ENCODE results near the gene NEURL2.
"Not testable (repeated sequence)": the region's sequence is repeated elsewhere in the genome, so short reads cannot be mapped to it uniquely, and the experiment has no call there.

Gene NEURL2

DNA sequence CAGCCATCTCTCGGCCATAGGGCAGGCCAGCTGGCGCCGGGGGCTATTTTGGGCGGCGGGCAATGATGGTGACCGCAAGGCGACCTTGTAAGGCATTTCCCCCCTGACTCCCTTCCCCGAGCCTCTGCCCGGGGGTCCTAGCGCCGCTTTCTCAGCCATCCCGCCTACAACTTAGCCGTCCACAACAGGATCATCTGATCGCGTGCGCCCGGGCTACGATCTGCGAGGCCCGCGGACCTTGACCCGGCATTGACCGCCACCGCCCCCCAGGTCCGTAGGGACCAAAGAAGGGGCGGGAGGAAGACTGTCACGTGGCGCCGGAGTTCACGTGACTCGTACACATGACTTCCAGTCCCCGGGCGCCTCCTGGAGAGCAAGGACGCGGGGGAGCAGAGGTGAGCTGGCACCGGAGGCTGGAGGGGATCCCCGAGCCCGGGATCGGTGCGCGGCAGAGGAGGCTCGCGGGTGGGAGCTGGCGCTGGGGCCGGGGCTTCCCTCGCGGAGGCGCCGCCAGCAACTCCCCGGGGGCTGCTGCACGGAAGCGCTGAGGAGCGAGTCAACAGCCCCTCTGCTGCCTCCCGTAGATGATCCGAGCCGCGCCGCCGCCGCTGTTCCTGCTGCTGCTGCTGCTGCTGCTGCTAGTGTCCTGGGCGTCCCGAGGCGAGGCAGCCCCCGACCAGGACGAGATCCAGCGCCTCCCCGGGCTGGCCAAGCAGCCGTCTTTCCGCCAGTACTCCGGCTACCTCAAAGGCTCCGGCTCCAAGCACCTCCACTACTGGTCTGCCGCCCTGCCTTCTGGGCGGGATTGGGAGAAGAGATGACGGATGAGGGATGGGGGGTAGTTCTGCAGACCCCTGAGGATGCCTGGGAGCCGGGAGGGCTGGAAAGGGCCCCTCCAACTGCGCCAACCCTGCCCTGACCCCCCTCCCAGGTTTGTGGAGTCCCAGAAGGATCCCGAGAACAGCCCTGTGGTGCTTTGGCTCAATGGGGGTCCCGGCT lies at the start of gene NEURL2, which contains the start of gene CTSA:
NEURL2 (minus strand) TSS at position 224 of the 999 bp plus-strand sequence; CDS start at position 7, 217 bp downstream.
CTSA (plus strand) TSS at position 351 of the 999 bp plus-strand sequence; CDS start at position 585, 234 bp downstream.
- in situ Hi-C loops (cut with MboI; ENCODE audit: low sequenced_read_pairs) = no loop called here

- in situ Hi-C loops (cut with MboI; ENCODE audit: low sequenced_read_pairs) = no loop called here
Measured at GRCh38 chr20:45940469-45940868, 49.5 kb upstream of the NEURL2 start.

DNA sequence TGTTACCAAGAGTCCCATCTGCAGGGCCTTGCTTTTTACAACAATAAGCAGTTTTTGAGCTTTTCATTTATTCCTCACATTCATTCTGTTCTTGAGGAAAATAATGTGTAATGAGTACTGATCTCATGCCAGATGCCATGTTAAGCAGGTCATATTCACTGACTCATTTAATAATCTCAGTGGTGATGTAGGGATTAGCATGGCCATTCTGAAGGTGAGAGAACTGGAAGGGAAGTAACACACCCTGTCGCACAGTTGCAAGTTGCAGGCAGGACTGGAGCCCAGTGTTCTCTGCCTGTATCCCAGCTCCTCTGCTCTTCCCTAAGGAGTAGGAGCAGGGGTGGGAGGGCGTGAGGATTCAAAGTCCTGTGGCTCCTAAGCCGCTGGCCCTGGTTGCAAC lies 49.0 kb upstream of the NEURL2 start:
- in situ Hi-C loops (cut with MboI; ENCODE audit: low sequenced_read_pairs) = no loop called here

DNA sequence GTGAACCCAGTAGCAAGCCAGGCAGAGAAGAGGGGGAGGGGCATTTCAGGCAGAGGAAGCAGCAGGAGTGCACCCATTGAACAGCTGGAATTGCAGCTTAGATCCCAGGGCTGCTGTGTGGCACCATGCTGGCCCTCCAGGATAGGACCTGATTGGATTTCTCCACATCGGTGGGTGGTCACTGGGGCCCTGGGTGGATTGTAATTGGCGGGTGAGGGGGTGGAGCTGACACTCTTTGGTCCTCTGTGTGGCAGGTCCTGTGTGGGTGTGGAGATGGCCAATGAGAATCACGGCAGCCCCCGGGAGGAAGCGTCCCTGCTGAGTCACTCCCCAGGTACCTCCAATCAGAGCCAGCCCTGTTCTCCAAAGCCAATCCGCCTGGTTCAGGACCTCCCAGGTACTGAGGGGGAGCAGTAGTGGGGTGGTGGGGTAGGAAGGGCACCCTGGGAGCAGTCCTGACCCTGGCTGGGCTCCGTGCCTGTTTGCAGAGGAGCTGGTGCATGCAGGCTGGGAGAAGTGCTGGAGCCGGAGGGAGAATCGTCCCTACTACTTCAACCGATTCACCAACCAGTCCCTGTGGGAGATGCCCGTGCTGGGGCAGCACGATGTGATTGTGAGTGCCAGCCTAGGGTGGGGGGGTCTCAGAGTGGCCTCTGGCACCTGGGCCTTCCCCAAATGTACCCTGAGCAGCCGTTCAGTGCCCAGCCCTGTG lies 47.9 kb upstream of the NEURL2 start:
- in situ Hi-C loops (cut with MboI; ENCODE audit: low sequenced_read_pairs) = no loop called here

- in situ Hi-C loops (cut with MboI; ENCODE audit: low sequenced_read_pairs) = no loop called here
Measured at GRCh38 chr20:45937765-45938164, 46.8 kb upstream of the NEURL2 start.

- in situ Hi-C loops (cut with MboI; ENCODE audit: low sequenced_read_pairs) = no loop called here
Measured at GRCh38 chr20:45935416-45936046, 44.5 kb upstream of the NEURL2 start.

GRCh38 chr20:45934586-45935415 lies 43.8 kb upstream of the NEURL2 start, which contains the start of gene PCIF1:
TSS of gene PCIF1 (plus strand) at chr20:45934683. CDS start at chr20:45939000, 4,317 bp downstream.
- in situ Hi-C loops (cut with MboI; ENCODE audit: low sequenced_read_pairs) = no loop called here

DNA sequence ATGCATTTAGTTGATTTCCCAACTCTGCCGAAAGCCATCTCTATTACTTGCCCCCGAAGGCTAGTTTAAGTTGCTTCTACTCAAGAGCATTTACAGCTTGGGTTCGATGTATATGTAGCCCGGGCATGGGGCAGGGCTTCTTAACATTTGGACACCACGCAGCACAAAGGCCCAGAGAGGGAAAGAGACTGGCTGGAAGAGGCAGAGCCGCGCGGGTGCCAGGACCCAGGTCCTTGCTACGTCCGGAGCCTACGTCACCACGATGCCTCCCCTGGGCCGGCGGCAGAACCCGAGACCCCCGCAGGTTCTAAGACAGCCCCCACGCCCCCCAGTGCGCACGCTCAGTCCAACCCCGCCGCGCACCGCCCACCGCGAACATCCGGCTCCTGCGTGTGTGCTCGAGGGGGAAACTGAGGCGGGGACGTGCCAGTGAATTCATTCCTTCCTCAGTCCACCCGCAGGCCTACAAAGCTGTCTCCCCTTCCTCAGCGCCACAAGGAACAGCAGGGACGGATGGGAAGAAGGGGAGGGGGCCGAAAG lies 43.1 kb upstream of the NEURL2 start:
- in situ Hi-C loops (cut with MboI; ENCODE audit: low sequenced_read_pairs) = no loop called here

- in situ Hi-C loops (cut with MboI; ENCODE audit: low sequenced_read_pairs) = no loop called here
Measured at GRCh38 chr20:45933266-45934045, 42.4 kb upstream of the NEURL2 start.

DNA sequence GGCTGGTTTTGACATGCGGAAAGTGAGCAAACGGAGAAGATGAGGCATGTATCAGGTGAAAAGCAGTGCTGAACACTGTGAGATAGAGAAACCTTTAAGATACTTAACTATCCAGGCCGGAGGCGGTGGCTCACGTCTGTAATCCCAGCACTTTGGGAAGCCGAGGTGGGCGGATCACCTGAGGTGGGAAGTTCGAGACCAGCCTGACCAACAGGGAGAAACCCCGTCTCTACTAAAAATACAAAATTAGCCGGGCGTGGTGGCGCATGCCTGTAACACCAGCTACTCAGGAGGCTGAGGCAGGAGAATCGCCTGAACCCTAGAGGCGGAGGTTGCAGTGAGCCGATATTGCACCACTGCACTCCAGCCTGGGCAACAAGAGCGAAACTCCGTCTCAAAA lies 40.7 kb upstream of the NEURL2 start:
- in situ Hi-C loops (cut with MboI; ENCODE audit: low sequenced_read_pairs) = not testable (repeated sequence)

GRCh38 chr20:45927071-45927878 lies 36.3 kb upstream of the NEURL2 start:
- in situ Hi-C loops (cut with MboI; ENCODE audit: low sequenced_read_pairs) = no loop called here

DNA sequence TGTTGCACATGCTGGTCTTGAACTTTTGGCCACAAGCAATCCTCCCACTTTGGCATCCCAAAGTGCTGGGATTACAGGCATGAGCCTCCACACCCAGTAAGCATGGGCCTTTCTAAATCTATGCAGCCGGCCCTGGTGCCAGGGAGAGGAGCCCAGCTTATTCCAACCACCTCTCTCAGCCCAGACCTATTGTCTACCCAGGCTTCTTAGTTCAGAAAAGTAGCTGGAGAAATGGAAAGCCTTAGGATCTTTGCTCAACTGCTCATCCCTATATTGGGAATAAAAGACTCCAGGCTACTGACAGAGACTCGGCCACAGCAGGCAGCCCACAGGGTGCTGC lies 35.7 kb upstream of the NEURL2 start:
- in situ Hi-C loops (cut with MboI; ENCODE audit: low sequenced_read_pairs) = no loop called here

DNA sequence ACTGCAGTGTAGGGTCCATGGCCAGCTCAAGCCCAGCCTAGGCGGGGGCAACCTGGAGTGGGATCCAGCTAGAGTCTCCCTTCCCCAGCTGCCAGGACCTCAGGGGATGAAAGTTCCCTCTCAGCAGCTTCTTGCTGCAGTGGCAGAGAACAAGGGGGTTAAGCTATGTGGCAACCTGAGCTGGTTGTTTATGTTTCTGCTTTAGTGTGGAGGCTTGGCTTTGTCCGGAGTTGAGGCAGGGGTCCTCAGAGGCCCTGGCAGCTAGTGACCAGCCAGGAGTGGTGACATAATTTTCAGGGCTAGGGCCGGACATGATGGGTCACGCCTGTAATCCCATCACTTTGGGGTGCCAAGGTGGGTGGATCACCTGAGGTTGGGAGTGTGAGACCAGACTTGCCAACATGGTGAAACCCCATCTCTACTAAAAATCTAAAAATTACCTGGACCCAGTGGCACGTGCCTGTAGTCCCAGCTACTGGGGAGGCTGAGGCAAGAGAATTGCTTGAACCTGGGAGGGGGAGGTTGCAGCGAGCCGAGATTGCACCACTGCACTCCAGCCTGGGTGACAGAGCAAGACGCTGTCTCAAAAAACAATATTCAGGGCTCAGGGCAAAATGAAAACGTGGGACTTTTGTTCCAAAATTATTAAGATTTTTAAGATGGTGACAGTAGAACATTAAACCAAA lies 35.0 kb upstream of the NEURL2 start:
- in situ Hi-C loops (cut with MboI; ENCODE audit: low sequenced_read_pairs) = no loop called here

- in situ Hi-C loops (cut with MboI; ENCODE audit: low sequenced_read_pairs) = no loop called here
Measured at GRCh38 chr20:45924391-45925261, 33.6 kb upstream of the NEURL2 start.

- in situ Hi-C loops (cut with MboI; ENCODE audit: low sequenced_read_pairs) = no loop called here
Measured at GRCh38 chr20:45921337-45922189, 30.6 kb upstream of the NEURL2 start.
